ENCODE results near the gene TM7SF2. TPM values are rescaled to one million over a fixed set of nuclear protein-coding genes. Genes with fewer than 3 reads are reported as not detected.

The TM7SF2 gene
- total and polyA plus RNA-seq, 2 of the 13 experiments (the other 11 are each of a cell fraction or from before 2014, with no cell fraction given): 56.0 to 66.9 TPM

DNA sequence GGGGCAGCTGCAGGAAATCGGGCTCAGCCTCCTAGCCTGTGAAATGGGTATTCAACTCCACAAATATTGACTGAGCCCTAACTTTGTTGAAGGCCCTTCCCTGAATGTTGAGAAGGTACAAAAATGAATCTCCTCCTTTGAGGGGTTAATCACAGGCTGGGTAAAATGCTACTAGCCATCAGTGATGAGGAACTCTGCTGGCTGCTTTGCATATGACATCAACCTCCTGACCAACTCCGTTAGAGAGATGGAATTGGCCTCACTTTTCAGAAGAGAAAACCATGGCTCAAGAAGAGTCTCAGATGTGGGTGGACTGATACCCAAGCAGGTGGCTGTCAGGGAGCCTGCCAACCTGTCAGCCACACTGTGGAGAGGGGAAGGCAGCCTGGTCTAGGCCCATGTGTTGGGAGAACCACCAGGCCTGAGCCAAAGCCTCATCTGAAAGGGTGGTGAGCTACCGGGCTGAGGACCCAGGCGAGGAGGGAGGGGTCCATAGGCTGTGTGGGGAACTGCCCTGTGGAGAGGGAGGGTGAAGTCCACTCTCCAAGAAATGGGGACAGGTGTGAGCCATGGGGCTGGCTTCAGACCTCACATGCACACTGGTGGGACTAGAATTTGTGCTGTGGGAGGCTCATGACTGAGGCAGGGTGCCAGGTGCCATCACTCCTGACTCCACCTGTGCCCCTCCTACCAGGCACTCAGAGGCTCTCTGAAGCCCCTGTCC lies 39.6 kb upstream of the TM7SF2 start:
- intact Hi-C loops (cut with micrococcal nuclease; ENCODE audit: unreplicated experiment): no loop called here
- Histone ChIP-seq H3K27me3 (ENCODE audit: control insufficient read depth in 1 of 2, insufficient read depth in 2 of 2, low read length in 2 of 2) (no peaks in the 10 kb centered on the region), H3K9me3 (ENCODE audit: low read length) (no peaks in the 10 kb centered on the region), H3K4me3 (replicated peaks in 1 of 3; ENCODE audit: insufficient read depth in 1 of 3, low read depth in 2 of 3, low read length in 3 of 3) (no peak overlapping the region), H4K20me1 (ENCODE audit: insufficient read depth, low read length) (no peaks in the 10 kb centered on the region), H3K27ac (ENCODE audit: extremely low read length, insufficient read depth, low read length) (no peak overlapping the region), H3K36me3 (replicated peaks in 1 of 2; ENCODE audit: control insufficient read depth in 1 of 2, insufficient read depth in 2 of 2, low read length in 2 of 2) (peaks cover under 1 to 4% of the 10 kb centered on the region in 2 experiments; a peak in 3 of 5 replicates), H3K79me2 (ENCODE audit: insufficient read depth, low read length) (no peaks in the 10 kb centered on the region), H3K9ac (ENCODE audit: insufficient read depth, low read depth, low read length) (no peak overlapping the region), H2AFZ (ENCODE audit: low read length) (no peak overlapping the region), H3K4me2 (ENCODE audit: low read depth, low read length) (peak overlapping the region; percentile 21; the same call in 1 of the 2 replicates), H3K4me1 (ENCODE audit: insufficient read depth, low read length) (peaks cover 15% of the 10 kb centered on the region)
- in situ Hi-C loops (cut with HindIII; ENCODE audit: extremely low pct_ligation_motif_present, low pct_unique_long_range_greater_than_20kb): no loop called here
- ATAC-seq: peak; percentile 31
- no peak for DNase-seq (ENCODE audit: low spot score)
- POLR2A ChIA-PET: interaction anchor here (0.6 to 1.7 kb wide), 6 partner anchors 14 to 63 kb away, joined by 3 to 6 read pairs (median 3); partner anchors contain the start of genes ARL2, NAALADL1, SAC3D1 and SYVN1
- CTCF ChIA-PET (ENCODE audit: low intra/inter-chr PET ratio, low total read pairs): no interaction called here
- TF ChIP-seq ETV6 (CRISPR knock-in tag; conservative IDR thresholded peaks at IDR 0.05) (no peak), NR2F2 (IDR thresholded peaks at IDR 0.05; ENCODE audit: borderline replicate concordance, low read depth) (no peak), ZNF629 (CRISPR knock-in tag; conservative IDR thresholded peaks at IDR 0.05) (peak; percentile 72)
- TF ChIP-seq, protein P1, sequence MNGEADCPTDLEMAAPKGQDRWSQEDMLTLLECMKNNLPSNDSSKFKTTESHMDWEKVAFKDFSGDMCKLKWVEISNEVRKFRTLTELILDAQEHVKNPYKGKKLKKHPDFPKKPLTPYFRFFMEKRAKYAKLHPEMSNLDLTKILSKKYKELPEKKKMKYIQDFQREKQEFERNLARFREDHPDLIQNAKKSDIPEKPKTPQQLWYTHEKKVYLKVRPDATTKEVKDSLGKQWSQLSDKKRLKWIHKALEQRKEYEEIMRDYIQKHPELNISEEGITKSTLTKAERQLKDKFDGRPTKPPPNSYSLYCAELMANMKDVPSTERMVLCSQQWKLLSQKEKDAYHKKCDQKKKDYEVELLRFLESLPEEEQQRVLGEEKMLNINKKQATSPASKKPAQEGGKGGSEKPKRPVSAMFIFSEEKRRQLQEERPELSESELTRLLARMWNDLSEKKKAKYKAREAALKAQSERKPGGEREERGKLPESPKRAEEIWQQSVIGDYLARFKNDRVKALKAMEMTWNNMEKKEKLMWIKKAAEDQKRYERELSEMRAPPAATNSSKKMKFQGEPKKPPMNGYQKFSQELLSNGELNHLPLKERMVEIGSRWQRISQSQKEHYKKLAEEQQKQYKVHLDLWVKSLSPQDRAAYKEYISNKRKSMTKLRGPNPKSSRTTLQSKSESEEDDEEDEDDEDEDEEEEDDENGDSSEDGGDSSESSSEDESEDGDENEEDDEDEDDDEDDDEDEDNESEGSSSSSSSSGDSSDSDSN (CRISPR knock-in tag; IDR thresholded peaks at IDR 0.05): 0 out of 2 replicates have a peak, but pooled peaks have one; percentile 15
- TF ChIP-seq, protein P2, sequence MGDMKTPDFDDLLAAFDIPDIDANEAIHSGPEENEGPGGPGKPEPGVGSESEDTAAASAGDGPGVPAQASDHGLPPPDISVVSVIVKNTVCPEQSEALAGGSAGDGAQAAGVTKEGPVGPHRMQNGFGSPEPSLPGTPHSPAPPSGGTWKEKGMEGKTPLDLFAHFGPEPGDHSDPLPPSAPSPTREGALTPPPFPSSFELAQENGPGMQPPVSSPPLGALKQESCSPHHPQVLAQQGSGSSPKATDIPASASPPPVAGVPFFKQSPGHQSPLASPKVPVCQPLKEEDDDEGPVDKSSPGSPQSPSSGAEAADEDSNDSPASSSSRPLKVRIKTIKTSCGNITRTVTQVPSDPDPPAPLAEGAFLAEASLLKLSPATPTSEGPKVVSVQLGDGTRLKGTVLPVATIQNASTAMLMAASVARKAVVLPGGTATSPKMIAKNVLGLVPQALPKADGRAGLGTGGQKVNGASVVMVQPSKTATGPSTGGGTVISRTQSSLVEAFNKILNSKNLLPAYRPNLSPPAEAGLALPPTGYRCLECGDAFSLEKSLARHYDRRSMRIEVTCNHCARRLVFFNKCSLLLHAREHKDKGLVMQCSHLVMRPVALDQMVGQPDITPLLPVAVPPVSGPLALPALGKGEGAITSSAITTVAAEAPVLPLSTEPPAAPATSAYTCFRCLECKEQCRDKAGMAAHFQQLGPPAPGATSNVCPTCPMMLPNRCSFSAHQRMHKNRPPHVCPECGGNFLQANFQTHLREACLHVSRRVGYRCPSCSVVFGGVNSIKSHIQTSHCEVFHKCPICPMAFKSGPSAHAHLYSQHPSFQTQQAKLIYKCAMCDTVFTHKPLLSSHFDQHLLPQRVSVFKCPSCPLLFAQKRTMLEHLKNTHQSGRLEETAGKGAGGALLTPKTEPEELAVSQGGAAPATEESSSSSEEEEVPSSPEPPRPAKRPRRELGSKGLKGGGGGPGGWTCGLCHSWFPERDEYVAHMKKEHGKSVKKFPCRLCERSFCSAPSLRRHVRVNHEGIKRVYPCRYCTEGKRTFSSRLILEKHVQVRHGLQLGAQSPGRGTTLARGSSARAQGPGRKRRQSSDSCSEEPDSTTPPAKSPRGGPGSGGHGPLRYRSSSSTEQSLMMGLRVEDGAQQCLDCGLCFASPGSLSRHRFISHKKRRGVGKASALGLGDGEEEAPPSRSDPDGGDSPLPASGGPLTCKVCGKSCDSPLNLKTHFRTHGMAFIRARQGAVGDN (CRISPR knock-in tag; IDR thresholded peaks at IDR 0.05): peak; percentile 44
- no TSS peak for BruUV-seq (replicated peaks)
- no peak for FAIRE-seq
- 34% methylated on average over 4 of the region's 4 CpGs for WGBS (ENCODE audit: low lambda C conversion rate)

Measured in HepG2 (cell line).